ENCODE data around the gene MAPK7.

The MAPK7 gene

DNA sequence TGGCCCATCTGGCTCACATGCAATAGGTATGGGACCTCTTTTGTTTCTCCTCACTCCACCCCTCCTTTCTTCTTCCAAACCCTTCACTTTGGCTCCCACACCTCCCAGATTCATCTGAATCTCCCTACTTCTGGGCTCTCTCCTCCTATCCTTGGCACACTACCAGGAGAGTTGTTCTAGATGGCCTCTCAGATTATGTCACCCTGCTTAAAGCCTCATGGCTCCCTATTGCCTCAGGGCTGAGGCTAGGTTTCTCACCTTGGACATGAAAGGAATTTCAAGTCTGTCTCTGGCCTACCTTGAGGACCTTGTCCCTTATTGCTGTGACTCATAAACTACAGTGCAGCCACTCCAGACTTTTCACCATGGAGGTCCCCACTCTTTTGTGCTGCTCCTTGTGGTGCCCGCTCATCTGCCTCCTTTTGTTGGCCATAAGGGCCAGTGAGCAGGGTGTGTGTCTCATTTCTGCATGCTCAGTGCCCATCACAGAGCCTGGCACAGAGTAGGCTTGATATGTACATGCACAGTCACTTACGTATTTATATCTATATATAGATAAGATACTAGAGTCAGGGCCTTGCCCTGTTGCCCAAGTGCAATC lies 9.7 kb downstream of the MAPK7 start:
- Histone ChIP-seq H3K27me3 (no peaks in the 10 kb centered on the region), H3K27ac (no peak overlapping the region), H3K4me3 (ENCODE audit: low read depth in 1 of 2, low read length in 1 of 2) (no peak overlapping the region), H3K9me3 (no peaks in the 10 kb centered on the region), H3K4me1 (ENCODE audit: control insufficient read depth in 1 of 2, insufficient read depth in 1 of 2, low read depth in 1 of 2, low read length in 1 of 2) (peaks cover 12 to 21% of the 10 kb centered on the region in 2 experiments), H3K36me3 (peaks cover 25% of the 10 kb centered on the region)
- TF ChIP-seq, protein P1, sequence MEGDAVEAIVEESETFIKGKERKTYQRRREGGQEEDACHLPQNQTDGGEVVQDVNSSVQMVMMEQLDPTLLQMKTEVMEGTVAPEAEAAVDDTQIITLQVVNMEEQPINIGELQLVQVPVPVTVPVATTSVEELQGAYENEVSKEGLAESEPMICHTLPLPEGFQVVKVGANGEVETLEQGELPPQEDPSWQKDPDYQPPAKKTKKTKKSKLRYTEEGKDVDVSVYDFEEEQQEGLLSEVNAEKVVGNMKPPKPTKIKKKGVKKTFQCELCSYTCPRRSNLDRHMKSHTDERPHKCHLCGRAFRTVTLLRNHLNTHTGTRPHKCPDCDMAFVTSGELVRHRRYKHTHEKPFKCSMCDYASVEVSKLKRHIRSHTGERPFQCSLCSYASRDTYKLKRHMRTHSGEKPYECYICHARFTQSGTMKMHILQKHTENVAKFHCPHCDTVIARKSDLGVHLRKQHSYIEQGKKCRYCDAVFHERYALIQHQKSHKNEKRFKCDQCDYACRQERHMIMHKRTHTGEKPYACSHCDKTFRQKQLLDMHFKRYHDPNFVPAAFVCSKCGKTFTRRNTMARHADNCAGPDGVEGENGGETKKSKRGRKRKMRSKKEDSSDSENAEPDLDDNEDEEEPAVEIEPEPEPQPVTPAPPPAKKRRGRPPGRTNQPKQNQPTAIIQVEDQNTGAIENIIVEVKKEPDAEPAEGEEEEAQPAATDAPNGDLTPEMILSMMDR (IDR thresholded peaks at IDR 0.05) = no peak

DNA sequence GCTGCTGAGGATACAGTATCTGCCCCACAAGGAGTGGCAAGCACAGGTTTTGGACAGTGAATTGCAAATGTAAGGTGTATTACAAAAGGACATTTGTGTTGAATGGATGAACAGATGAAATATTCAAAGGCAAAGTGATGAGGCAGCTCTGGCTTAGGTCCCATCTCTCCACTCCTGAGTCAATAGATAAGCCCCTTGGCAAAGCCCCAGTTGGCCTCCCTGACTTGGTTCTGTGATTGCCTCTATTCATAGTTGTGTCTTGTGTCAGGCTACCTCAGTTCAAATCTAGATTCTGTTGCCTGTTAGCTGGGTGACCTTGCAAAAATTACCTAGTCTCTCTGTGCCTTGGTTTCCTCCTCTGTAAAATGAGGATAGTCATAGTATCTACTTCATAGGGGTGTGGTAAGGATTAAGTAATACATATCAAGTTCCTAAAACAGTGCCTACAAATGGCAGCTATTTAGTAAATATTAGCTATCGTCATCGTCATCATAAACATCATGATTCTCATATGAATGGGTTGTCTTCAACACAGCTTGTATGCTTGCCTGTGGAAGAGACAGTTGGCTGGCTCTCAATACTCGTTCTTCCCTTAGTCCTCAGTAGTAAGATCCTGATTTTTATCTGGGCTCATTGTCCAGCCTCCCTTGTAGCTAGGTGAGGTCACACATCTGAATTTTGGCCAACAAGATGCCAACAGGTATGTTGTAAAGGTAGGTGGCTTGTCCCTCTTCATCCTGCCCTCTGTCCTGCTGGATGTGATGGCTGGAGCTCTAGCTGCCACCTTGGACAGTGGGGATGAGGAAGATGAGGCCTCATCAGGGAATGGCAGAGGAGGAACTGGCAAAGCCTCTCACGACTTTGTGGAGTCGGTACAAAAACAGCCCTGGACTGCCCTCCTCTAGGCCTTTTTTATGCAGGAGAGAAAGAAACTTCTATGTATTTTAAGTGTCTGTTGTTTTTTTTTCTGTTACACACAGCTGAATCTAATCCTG lies 10.8 kb downstream of the MAPK7 start:
- Histone ChIP-seq H3K36me3 (peaks cover 14% of the 10 kb centered on the region), H3K27me3 (no peaks in the 10 kb centered on the region), H3K27ac (no peak overlapping the region), H3K9me3 (no peaks in the 10 kb centered on the region), H3K4me3 (ENCODE audit: low read depth in 1 of 2, low read length in 1 of 2) (no peak overlapping the region), H3K4me1 (ENCODE audit: control insufficient read depth in 1 of 2, insufficient read depth in 1 of 2, low read depth in 1 of 2, low read length in 1 of 2) (peaks cover 12 to 21% of the 10 kb centered on the region in 2 experiments)
- TF ChIP-seq, protein P1 (IDR thresholded peaks at IDR 0.05) = no peak

DNA sequence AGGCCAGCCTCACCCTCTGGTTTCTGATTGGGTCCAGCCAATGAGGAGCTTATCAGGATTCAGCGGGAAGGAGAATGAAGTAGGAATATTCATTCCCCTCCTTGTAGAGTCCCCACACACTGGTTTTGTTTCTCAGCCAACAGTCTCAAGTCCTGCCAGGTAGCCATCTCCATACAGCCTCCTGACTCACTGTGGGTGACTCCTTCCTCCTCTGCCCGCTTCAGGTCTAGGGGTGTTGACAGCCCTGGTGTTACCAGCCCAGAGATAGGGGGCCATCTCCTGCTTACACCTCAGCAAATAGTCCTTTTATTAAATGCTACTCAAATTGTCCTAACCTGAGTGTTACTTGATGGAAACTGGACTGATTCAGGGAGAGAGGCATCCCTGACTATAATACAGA lies 12.7 kb downstream of the MAPK7 start:
- no peaks in the 10 kb centered on the region for H3K27me3 ChIP-seq
- H3K27ac ChIP-seq = no peak overlapping the region
- H3K9me3 ChIP-seq = no peaks in the 10 kb centered on the region
- no peaks in the 10 kb centered on the region for H3K36me3 ChIP-seq
- peaks cover 10 to 16% of the 10 kb centered on the region in 2 experiments for H3K4me1 ChIP-seq (ENCODE audit: control insufficient read depth in 1 of 2, insufficient read depth in 1 of 2, low read depth in 1 of 2, low read length in 1 of 2)
- no peak overlapping the region for H3K4me3 ChIP-seq (ENCODE audit: low read depth in 1 of 2, low read length in 1 of 2)
- TF ChIP-seq, protein P1 (IDR thresholded peaks at IDR 0.05) = no peak

DNA sequence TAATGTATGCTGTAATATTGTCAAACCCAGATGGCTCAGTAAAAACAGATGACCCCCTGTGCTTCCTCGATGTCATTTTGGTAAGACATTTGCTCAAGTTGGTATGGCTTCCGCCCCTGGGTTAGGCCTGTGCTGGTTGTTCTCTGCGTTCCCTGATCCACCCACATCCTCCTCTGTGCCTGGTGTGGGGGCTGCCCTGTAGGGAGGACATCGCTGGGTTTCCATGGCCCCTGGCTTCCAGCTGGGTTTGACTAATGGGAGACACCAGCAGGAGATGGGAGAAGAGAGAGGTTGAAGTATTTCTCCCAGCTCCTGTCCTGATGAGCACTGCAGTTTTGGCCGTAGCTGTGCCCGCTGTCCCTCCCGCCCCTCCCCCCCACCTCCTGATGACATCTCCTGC lies 13.1 kb downstream of the MAPK7 start:
- Histone ChIP-seq H3K4me3 (ENCODE audit: low read depth in 1 of 2, low read length in 1 of 2) (no peak overlapping the region), H3K4me1 (ENCODE audit: control insufficient read depth in 1 of 2, insufficient read depth in 1 of 2, low read depth in 1 of 2, low read length in 1 of 2) (peaks cover 6 to 11% of the 10 kb centered on the region in 2 experiments), H3K27me3 (no peaks in the 10 kb centered on the region), H3K36me3 (no peaks in the 10 kb centered on the region), H3K9me3 (no peaks in the 10 kb centered on the region), H3K27ac (no peak overlapping the region)
- TF ChIP-seq, protein P1 (IDR thresholded peaks at IDR 0.05) = no peak

DNA sequence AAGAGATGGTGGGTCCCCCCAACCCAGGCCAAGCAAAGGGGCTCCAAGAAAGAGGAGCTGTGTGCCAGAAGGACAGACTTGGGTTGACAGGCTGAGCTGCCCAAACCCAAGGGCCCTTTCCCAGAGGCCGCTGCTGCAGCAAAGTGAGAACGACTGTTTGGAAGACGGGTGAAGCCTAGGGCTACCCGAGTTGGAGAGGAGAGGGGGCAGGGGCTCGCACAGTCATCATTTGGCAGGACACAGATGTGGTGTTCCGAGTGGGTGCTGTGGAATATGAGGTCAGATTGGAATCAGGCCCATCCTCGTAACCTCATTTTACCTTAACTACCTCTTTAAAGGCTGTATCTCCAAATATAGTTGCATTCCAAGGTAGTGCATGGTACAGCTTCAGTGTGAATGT lies 14.0 kb downstream of the MAPK7 start:
- H3K4me3 ChIP-seq (ENCODE audit: low read depth in 1 of 2, low read length in 1 of 2) = no peak overlapping the region
- TF ChIP-seq, protein P1 (IDR thresholded peaks at IDR 0.05) = no peak
- no peaks in the 10 kb centered on the region for H3K9me3 ChIP-seq
- no peaks in the 10 kb centered on the region for H3K36me3 ChIP-seq
- peaks cover 0 to 3% of the 10 kb centered on the region in 2 experiments for H3K4me1 ChIP-seq (ENCODE audit: control insufficient read depth in 1 of 2, insufficient read depth in 1 of 2, low read depth in 1 of 2, low read length in 1 of 2)
- H3K27ac ChIP-seq = no peak overlapping the region
- H3K27me3 ChIP-seq = no peaks in the 10 kb centered on the region
